GM23248 (cell line): ENCODE data around the gene MAN1C1.

Experiments
- EZH2 ChIP-seq: fragments of 200-600 bp; sonication (generic); IDR thresholded peaks from 2 replicates; pipeline ENCODE4 v1.6.1; 2018; ENCODE audit warnings: antibody characterized with exemption, mild to moderate bottlenecking; ENCODE audit not compliant: insufficient read depth, poor library complexity, severe bottlenecking
- EZH2phosphoT487 ChIP-seq: fragments of 200-600 bp; sonication (generic); IDR thresholded peaks from 2 replicates; pipeline ENCODE4 v1.6.1; 2018; ENCODE audit warnings: antibody characterized with exemption, moderate library complexity, mild to moderate bottlenecking, low read depth; ENCODE audit not compliant: insufficient read depth

GRCh38 chr1:25833158-25833557 lies 216.6 kb downstream of the MAN1C1 start:
- TF ChIP-seq EZH2: no peak
- TF ChIP-seq EZH2phosphoT487: no peak
